Measurements from ENCODE around the gene CCDC38. TPM values are rescaled to one million over a fixed set of nuclear protein-coding genes. Genes with fewer than 3 reads are reported as not detected.
"Not testable (repeated sequence)": the region's sequence is repeated elsewhere in the genome, so short reads cannot be mapped to it uniquely, and the experiment has no call there.

The CCDC38 gene
- total and polyA plus RNA-seq, 2 experiments from 2014 or later, result not detected

GRCh38 chr12:95972832-95973456 is 30.5 kb upstream of the CCDC38 start:
- no peak for TF ChIP-seq CTCF (IDR thresholded peaks at IDR 0.05; ENCODE audit: low read depth, low read length)
- peak in 1 of 2 donors; percentile 11 for DNase-seq (ENCODE audit: low read depth in 1 of 2, low spot score in 1 of 2)
- H3K9me3 ChIP-seq (ENCODE audit: low read depth), result no peaks in the 10 kb centered on the region
- no peaks in the 10 kb centered on the region for H3K27me3 ChIP-seq
- no peaks in the 10 kb centered on the region for H3K36me3 ChIP-seq
- no peak overlapping the region for H3K4me3 ChIP-seq
- peaks cover 16% of the 10 kb centered on the region for H3K4me1 ChIP-seq (ENCODE audit: low read depth)
- peak overlapping the region; percentile 60 for H3K27ac ChIP-seq

GRCh38 chr12:95970905-95971304 is 28.5 kb upstream of the CCDC38 start:
- no peak overlapping the region for H3K27ac ChIP-seq
- DNase-seq (ENCODE audit: low read depth in 1 of 2, low spot score in 1 of 2), result no peak
- peaks cover 16% of the 10 kb centered on the region for H3K4me1 ChIP-seq (ENCODE audit: low read depth)

GRCh38 chr12:95969116-95969515 is 26.7 kb upstream of the CCDC38 start:
- not testable (repeated sequence) for H3K9me3 ChIP-seq (ENCODE audit: low read depth); H3K27me3 ChIP-seq; H3K27ac ChIP-seq; H3K4me3 ChIP-seq; DNase-seq (ENCODE audit: low read depth in 1 of 2, low spot score in 1 of 2); H3K36me3 ChIP-seq
- H3K4me1 ChIP-seq (ENCODE audit: low read depth), result peaks cover 22% of the 10 kb centered on the region

More at GRCh38 chr12:95970905-95971304, 28.5 kb upstream of the CCDC38 start:
- Histone ChIP-seq H3K27me3 (no peaks in the 10 kb centered on the region), H3K36me3 (no peaks in the 10 kb centered on the region), H3K4me3 (no peak overlapping the region), H3K9me3 (ENCODE audit: low read depth) (no peaks in the 10 kb centered on the region)
- TF ChIP-seq CTCF (IDR thresholded peaks at IDR 0.05; ENCODE audit: low read depth, low read length), result no peak

- no peak for TF ChIP-seq CTCF (IDR thresholded peaks at IDR 0.05; ENCODE audit: low read depth, low read length)
- Histone ChIP-seq H3K27me3 (no peaks in the 10 kb centered on the region), H3K4me1 (ENCODE audit: low read depth) (peaks cover 12% of the 10 kb centered on the region), H3K4me3 (no peak overlapping the region), H3K36me3 (no peaks in the 10 kb centered on the region), H3K9me3 (ENCODE audit: low read depth) (no peaks in the 10 kb centered on the region), H3K27ac (no peak overlapping the region)
- DNase-seq (ENCODE audit: low read depth in 1 of 2, low spot score in 1 of 2), result no peak
These were observed 24.9 kb upstream of the CCDC38 start for GRCh38 chr12:95967301-95967700.

GRCh38 chr12:95966287-95966870 is 24.0 kb upstream of the CCDC38 start:
- peaks cover 6% of the 10 kb centered on the region for H3K27me3 ChIP-seq
- DNase-seq (ENCODE audit: low read depth in 1 of 2, low spot score in 1 of 2), result no peak
- peaks cover 8% of the 10 kb centered on the region for H3K4me1 ChIP-seq (ENCODE audit: low read depth)
- no peak overlapping the region for H3K4me3 ChIP-seq
- no peak for TF ChIP-seq CTCF (IDR thresholded peaks at IDR 0.05; ENCODE audit: low read depth, low read length)
- no peak overlapping the region for H3K27ac ChIP-seq
- no peaks in the 10 kb centered on the region for H3K36me3 ChIP-seq
- no peaks in the 10 kb centered on the region for H3K9me3 ChIP-seq (ENCODE audit: low read depth)

GRCh38 chr12:95963096-95963495 is 20.7 kb upstream of the CCDC38 start:
- DNase-seq (ENCODE audit: low read depth in 1 of 2, low spot score in 1 of 2), result peak in 1 of 2 donors; percentile 9
- TF ChIP-seq CTCF (IDR thresholded peaks at IDR 0.05; ENCODE audit: low read depth, low read length), result no peak
- H3K36me3 ChIP-seq, result no peaks in the 10 kb centered on the region
- no peak overlapping the region for H3K4me3 ChIP-seq
- H3K9me3 ChIP-seq (ENCODE audit: low read depth), result no peaks in the 10 kb centered on the region
- peaks cover 8% of the 10 kb centered on the region for H3K4me1 ChIP-seq (ENCODE audit: low read depth)
- peaks cover 8% of the 10 kb centered on the region for H3K27me3 ChIP-seq
- no peak overlapping the region for H3K27ac ChIP-seq

Data from cardiac muscle cell (in vitro differentiated cells and primary cell).